Iris pigment epithelial cell (primary cell): ENCODE data around the gene RTBDN.

Experiments used
- DNase-seq: peaks from one replicate; pipeline ENCODE4 v3.0.0-alpha.2; 2011; ENCODE audit warnings: low read depth

The RTBDN gene

DNA sequence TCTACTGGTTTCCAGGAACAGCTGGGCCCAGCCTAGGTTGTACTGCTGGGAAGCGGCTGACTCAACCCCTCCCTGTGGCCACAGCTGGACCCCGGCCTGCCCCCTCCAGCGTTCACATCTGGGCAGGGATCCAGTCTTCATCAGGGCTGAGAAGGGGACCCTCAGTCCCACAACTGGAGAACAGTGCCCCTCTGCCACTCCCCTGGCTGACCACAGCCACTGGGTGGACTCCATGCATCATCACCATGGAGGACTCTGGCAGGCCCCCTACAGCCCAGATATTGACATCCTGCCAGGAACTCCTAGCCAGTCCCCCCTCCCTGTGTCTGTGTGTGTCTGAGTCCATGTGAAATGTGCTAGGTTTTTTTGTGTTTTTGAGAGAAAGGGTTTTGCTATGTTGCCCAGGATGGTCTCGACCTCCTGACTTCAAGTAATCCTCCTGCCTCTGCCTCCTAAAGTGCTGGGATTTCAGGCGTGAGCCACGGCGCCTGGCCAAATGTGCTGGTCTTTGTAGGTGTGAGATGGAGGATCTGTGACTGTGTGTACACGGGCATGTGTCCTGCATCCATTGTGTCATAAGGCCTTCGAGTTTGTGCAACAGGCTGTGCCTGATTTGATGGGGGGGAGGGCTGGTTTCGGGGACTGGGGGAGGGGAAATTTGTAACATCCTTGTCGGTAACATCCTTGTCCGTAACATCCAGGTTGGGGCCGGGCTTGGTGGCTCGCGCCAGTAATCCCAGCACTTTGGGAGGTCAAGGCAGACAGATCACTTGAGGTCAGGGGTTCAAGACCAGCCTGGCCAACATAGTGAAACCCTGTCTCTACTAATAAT, 55.0 kb downstream of the RTBDN start:
- peak; percentile 65 for DNase-seq

DNA sequence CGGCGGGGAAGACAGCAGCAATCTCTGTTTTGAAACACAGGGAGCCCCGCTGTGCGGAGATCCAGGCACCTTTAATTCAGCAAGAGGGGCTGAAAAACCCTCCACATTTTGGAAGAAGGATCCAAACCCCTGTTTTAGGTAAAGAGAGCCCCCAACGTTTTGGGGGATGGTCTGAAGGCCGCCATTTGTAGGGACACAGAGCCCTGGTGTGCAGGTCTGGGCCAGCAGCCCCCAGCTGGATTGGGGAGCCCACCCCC, 55.5 kb downstream of the RTBDN start:
- no peak for DNase-seq

DNA sequence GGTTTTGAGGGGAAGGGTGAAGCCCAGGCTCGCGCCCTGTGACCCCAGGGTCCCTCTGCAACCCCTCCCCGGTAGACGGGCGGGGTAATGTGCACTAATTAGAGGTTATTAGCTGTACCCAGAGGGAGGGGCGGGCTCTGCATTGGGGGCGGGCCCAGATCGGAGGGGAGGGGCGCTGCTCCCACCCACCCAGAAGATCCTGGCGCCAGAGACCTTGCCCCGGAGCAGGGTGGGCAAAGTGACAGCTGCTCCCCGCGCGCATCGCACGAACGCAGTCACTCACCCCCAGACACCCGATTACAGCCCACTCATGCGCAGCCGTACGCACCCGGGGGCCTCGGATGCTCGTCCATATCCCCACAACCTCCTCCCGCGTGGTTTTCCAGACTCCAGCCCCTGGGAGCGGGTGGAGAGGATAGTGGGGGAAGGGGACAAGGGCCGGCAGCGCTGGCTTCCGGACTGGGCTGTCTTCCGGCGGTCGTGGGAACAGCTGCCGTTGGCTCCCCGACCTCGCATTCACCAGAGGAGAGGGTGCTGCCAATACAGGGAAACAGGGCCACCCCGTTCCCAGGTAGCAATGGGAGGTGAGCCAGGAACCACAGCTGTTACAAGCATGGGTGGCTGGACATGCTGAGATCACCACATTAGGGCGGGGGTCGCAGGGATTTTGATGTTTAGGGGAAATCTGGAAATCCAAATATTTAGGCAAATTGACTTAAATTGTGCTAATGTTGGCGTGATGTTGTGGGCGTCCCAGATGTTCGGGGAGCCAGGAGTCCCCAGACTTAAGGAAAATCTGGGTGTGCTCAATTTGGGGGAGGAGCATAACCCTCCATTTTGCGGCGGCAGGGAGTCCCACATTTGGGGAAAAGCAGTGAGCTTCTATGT, 56.1 kb downstream of the RTBDN start:
- peak; percentile 77 for DNase-seq

DNA sequence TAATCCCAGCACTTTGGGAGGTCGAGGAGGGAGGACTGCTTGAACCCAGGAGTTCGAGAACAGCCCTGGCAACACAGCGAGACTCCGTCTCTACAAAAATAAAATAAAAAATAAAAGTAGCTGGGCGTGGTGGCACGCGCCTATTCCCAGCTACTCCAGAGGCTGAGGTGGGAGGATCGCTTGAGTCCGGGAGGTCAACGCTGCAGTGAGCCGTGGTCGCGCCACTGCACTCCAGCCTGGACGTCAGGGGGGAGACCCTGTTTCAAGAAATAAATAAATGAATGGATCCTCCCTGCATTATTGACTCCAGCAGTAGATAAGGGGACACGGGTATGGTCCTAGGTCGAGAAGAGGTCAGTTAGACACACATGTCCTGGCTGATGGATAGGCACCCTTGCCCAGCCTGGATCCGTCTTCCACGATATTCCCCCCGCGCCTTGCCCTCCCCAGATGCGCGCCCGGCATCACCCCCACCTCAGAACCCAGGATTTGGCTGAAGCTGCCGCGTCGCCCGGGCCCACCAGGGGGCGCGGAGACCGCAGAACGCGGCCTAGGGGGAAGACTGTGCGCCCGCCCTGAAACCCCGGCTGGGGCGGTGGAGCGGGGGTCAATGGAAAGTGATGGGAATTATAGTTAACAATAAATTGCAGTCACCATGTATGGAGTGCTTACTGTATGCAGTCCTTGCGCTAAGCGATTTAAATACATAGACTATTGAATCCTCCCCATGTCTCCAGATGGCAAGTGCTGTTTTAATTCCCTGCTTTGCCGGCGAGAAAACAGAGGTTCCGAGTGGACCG, 57.0 kb downstream of the RTBDN start:
- DNase-seq, result peak; percentile 76
